ENCODE data around the gene SYCE1L.
"Not testable (repeated sequence)": the region's sequence is repeated elsewhere in the genome, so short reads cannot be mapped to it uniquely, and the experiment has no call there.

SYCE1L gene

DNA sequence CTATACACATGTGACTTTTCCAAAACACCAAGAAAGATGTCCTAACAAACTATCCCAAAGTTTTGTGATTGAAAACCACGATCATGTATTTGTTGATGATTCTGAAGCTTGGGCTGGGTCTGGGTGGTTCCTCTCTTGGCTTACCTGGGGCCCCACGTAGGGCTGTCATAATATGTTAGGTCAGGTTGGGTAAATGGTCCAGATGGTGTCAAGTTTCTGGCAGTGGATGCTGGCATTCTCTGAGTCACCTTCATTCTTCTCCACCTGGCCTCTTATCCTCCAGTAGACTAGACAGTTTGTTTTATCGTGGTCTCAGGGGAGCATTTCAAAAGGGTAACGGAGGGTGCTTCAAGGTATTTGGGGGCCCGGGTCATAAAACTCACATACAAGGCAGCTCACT lies 39.4 kb downstream of the SYCE1L start:
- no peak for TF ChIP-seq CTCF (IDR thresholded peaks at IDR 0.05; ENCODE audit: extremely low read depth, insufficient read depth, missing control alignments)
- in situ Hi-C loops (cut with MboI; ENCODE audit: low pct_unique_long_range_greater_than_20kb, low sequenced_read_pairs, unreplicated experiment): loop anchor here (10.0 kb wide), 1 partner anchor 136 kb away; no protein-coding TSS in a partner anchor
- DNase-seq (ENCODE audit: low spot score): no peak

- in situ Hi-C loops (cut with MboI; ENCODE audit: low pct_unique_long_range_greater_than_20kb, low sequenced_read_pairs, unreplicated experiment); DNase-seq (ENCODE audit: low spot score): not testable (repeated sequence)
These were observed 43.3 kb downstream of the SYCE1L start for GRCh38 chr16:77242471-77242870.

DNA sequence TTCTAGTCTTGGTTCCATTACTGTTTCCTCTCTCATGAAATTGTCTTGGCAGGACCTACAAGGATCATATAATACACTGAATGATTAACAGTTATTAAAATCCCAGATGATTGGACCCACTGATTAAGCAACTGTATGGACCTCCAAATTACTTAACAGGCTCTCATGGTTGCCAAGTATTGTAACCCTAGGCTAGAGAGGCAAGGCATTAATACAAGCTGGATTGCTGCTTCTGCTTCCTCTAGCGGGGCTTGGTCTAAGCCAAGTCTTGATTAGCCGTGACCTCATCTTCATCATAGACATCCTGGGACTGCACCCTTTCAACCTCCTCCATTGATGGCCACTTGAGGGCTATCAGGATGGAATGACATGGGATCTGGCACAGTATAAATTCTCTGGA lies 46.9 kb downstream of the SYCE1L start:
- DNase-seq (ENCODE audit: low spot score): no peak
- no peak for TF ChIP-seq CTCF (IDR thresholded peaks at IDR 0.05; ENCODE audit: extremely low read depth, insufficient read depth, missing control alignments)
- in situ Hi-C loops (cut with MboI; ENCODE audit: low pct_unique_long_range_greater_than_20kb, low sequenced_read_pairs, unreplicated experiment): no loop called here

GRCh38 chr16:77250400-77250799 lies 51.2 kb downstream of the SYCE1L start:
- no peak for DNase-seq (ENCODE audit: low spot score)
- in situ Hi-C loops (cut with MboI; ENCODE audit: low pct_unique_long_range_greater_than_20kb, low sequenced_read_pairs, unreplicated experiment): no loop called here
- TF ChIP-seq CTCF (IDR thresholded peaks at IDR 0.05; ENCODE audit: extremely low read depth, insufficient read depth, missing control alignments): no peak

All from GM13977 (cell line).